LNCaP clone FGC (cell line): ENCODE data around the gene INSL3.
"Not testable (repeated sequence)": the region's sequence is repeated elsewhere in the genome, so short reads cannot be mapped to it uniquely, and the experiment has no call there.

Source experiments
- DNase-seq: peaks from one replicate; pipeline ENCODE4 v3.0.0-alpha.2; 2011; ENCODE audit warnings: low read depth
- H3K4me3 ChIP-seq: 2 replicates; pipeline ENCODE4 v1.5.1; 2011; ENCODE audit warnings: mild to moderate bottlenecking, low read depth, low read length, control low read depth
- CTCF ChIP-seq: IDR thresholded peaks from 2 replicates; pipeline ENCODE4 v1.5.1; 2012; ENCODE audit warnings: mild to moderate bottlenecking; ENCODE audit not compliant: control insufficient read depth, insufficient read depth; ENCODE audit errors: extremely low read depth

INSL3 gene

DNA sequence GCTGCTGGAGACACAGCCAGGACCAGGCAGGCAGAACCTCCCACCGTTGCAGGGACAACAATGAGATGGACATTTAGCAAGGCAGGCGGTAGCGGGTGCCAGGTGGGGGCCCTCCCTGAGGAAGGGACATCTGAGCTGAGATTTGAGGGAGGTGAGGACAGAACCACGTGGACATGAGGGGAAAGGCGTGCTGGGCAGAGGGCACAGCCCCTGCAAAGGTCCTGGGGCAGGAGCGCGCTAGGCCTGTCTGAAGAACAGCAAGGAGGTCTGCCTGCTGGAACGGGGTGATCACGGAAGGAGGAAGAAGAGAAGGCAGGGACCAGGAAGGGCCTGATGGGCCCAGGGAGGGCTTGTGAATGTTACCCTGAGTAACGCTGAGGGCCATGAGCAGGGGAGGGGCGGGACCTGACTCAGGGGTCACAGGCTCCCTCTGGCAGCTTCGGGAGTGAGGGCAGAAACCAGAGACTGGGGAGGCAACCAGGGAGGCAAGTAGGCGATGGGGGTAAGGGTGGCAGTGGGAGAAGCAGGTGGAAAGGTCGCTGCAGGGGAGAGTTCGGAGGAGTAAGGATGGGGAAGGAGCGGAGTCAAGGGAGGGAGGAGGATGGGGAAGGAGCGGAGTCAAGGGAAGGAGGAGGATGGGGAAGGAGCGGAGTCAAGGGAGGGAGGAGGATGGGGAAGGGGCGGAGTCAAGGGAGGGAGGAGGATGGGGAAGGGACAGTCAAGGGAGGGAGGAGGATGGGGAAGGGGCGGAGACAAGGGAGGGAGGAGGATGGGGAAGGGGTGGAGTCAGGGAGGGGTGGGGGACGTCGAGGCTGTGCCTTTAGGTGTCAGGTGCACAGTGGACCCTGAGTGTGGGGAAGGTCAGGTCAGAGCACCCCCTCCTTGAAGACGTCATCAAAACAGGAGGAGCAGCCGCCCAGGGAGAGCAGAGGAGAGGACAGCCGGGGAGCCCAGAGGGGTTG is 42.1 kb downstream of the INSL3 start:
- H3K4me3 ChIP-seq: no peak overlapping the region
- TF ChIP-seq CTCF: no peak
- no peak for DNase-seq

DNA sequence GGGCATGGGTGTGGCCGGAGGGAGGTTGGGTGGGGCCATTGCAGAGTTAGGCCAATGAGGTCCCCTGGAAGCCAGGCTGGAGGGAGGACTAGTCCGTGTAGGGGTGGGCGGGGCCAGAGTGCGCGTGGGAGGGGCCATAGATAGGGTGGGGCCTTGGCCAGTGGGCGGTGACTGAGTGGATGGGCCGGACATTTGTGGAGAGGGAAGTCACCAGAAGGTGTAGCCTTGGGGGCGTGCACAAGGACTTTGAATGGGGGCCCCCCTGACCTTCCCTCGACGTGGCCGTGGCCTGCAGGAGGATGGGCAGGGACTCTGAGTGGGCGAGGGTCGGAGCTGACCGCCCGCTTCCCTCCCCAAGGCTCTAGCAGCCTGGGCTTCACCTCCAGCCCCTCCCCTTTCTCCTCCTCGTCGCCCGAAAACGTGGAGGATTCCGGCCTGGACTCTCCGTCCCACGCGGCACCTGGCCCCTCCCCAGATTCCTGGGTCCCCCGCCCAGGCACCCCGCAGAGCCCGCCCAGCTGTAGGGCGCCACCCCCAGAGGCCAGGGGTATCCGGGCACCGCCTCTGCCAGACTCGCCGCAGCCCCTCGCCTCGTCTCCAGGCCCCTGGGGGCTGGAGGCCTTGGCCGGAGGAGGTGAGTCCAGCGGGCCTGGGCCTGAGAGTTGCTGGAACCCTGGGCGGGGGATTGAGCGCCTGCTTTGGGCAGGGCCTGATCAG is 42.9 kb downstream of the INSL3 start:
- H3K4me3 ChIP-seq: no peak overlapping the region
- no peak for DNase-seq
- TF ChIP-seq CTCF: no peak

- not testable (repeated sequence) for H3K4me3 ChIP-seq, DNase-seq
These were observed 43.5 kb downstream of the INSL3 start for GRCh38 chr19:17777840-17778239.

DNA sequence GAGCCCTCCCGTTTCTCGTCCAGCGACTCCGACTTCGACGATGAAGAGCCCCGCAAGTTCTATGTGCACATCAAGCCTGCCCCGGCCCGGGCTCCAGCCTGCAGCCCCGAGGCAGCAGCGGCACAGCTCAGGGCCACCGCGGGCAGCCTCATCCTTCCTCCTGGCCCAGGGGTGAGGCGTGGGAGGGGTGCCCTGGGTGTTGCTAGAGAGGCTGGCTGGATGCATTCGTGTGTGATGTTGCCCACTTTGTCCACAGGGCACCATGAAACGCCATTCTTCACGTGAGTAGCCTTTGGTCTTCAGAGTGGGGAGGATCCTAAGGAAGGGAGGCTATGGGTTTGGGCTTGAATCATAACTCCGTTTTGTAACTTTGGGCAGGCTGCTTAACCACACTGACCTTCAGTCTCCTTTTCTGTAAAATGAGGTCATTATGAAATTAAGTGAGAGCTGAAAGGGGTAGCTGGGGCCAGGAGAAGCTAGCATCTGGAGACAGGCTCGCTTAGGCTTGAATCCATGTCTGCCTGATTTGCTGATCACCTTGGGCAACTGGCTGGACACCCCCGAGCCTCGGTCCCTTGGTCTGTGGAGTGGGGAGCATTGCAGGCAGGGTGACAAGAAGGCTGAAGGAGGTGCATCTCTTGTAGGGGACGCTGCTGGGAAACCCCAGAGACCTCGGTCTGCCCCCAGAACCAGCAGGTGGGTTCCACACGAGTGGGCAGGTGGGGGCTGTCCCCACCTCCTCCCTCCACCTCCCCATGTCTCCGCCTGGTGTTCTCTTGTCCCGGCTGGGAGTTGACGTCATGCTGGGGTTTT is 45.1 kb downstream of the INSL3 start:
- no peak overlapping the region for H3K4me3 ChIP-seq
- no peak for TF ChIP-seq CTCF
- no peak for DNase-seq

DNA sequence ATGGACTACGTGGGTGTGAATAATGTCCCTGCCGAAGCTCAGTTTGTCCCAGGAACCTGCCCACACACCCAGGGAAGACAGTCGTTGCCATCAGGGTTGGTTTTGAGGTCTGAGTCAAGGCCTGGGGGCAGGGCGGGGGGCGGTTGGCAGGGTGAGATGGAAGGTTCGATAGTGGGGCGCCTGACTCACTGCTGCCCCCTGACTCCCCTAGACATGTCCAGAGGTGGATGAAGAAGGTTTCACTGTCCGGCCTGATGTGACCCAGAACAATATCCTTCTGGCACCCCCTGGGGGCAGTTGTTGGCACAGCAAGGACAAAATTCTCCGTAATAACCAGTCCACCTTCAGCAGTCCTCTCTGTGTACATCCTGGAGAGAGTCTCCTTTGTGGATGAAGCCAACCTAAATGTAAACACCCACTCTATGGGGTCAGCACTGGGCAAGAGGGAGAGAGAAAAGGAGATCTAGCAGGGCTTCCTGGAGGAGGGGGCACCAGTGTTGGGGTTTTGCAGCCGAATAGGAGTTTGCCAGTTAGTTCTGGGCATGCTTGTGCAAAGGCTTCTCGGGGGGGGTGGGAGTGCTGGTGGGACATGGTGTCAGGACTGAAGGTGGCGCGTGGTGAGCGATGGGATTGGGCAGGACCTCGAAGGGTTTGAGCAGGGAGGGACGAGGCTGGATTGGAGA is 45.9 kb downstream of the INSL3 start:
- TF ChIP-seq CTCF: peak; percentile 76
- DNase-seq: no peak
- no peak overlapping the region for H3K4me3 ChIP-seq

GRCh38 chr19:17772172-17772571 is 49.1 kb downstream of the INSL3 start:
- DNase-seq: no peak
- no peak overlapping the region for H3K4me3 ChIP-seq
- TF ChIP-seq CTCF: no peak

DNA sequence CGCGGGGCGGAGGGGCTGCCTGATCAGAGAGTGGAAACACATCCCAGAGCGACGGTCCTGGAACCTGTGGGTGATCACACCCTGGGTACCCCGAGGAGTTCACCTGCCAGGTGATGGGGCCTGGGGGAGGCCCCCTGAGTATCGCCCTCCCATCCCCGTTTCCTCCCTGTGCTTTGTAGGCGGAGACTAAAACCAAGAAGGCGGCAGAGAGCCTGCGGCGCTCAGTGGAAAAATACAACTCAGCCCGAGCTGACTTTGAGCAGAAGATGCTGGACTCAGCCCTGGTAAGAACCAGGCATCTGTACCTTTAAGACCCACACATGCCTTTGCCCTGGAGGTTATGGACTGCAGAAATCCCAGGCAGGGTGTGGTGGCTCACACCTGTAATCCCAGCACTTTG is 50.7 kb downstream of the INSL3 start:
- DNase-seq: no peak
- no peak for TF ChIP-seq CTCF
- no peak overlapping the region for H3K4me3 ChIP-seq
